Right ventricle myocardium inferior (tissue), 1 donor: Measurements from ENCODE around the gene LRCH3. TPM values are rescaled to one million over a fixed set of nuclear protein-coding genes. Genes with fewer than 3 reads are reported as not detected.
"Not testable (repeated sequence)": the region's sequence is repeated elsewhere in the genome, so short reads cannot be mapped to it uniquely, and the experiment has no call there.

Source experiments
- ATAC-seq: fragments of 200-7000 bp; cut with Tn5 transposase; one replicate; pipeline ENCODE4 v1.9.1; 2020; ENCODE audit warnings: mild to moderate bottlenecking, moderate library complexity
- DNase-seq: peaks from one replicate; pipeline ENCODE4 v3.0.0; 2021; ENCODE audit errors: missing footprints
- intact Hi-C: fragments of 100-400 bp; cut with DNase I; formaldehyde crosslinking; loops from one replicate; pipeline ENCODE4 v1.11.0; 2022
- total RNA-seq: library from RNA; stranded (reverse); fragmentation: NEBNext Ultra II Directional; extraction: Animal tissue kit (Norgen Biotek cat#: 25700); gene quantifications from one replicate; pipeline ENCODE4 v1.2.1, GENCODE V29; 2021
- donor health status: DM: no; HTN: yes; CAD: no; lungs with severe emphysema.

The LRCH3 gene
- total RNA-seq, 1 donor from 2014 or later = 17.9 TPM

DNA sequence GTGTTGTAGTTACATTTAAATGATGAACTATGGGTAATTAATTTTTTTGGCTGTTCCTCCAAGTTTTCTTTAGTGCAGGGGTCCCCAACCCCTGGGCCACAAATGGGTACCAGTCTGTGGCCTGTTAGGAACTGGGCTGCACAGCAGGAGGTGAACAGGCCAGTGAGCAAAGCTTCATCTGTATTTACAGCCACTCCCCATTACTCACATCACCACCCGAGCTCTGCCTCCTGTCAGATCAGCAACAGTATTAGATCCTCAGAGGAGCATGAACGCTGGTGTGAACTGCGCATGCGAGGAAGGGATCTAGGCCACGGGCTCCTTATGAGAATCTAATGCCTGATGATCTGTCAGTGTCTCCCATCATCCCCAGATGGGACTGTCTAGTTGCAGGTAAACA is 83.0 kb downstream of the LRCH3 start:
- DNase-seq = no peak
- no peak for ATAC-seq
- intact Hi-C loops = no loop called here

DNA sequence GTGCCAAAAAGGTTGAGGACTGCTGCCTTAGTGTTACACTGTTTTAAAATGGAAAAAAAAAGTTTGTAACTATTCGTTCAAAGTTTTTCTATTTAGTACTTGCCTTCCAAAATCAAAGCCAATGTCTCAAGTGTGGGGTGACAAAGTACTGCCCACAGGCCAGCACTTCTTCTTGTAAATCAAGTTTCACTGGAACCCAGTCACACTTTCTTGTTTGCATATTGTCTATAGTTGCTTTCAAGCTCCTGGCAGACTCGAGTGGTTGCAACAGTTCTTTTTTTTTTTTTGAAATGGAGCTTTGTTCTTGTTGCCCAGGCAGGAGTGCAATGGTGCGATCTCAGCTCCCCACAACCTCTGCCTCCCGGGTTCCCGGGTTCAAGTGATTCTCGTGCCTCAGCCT is 83.6 kb downstream of the LRCH3 start:
- intact Hi-C loops = no loop called here

DNA sequence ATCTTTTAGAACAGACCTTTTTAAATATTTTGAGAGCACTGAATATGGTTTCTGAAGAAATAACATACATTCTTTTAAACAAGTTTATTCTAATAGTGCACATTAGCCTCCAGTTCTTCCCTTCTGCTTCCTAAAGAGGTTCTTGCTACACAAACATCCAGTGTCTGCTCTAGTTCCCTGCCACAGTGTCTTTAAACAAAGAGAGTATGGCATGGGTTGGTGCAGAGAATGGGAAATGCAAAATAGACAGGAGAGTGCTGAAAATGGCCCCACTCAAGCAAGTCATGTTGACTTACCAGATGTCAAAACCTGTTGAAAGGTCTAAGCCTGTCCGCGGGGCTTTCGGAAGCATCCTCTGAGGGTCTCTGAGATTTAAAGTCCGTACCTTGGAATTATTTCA is 86.8 kb downstream of the LRCH3 start:
- ATAC-seq (no peak), DNase-seq (no peak)
- intact Hi-C loops = no loop called here

More for the DNA sequence above, 83.6 kb downstream of the LRCH3 start:
- ATAC-seq = no peak
- no peak for DNase-seq

DNA sequence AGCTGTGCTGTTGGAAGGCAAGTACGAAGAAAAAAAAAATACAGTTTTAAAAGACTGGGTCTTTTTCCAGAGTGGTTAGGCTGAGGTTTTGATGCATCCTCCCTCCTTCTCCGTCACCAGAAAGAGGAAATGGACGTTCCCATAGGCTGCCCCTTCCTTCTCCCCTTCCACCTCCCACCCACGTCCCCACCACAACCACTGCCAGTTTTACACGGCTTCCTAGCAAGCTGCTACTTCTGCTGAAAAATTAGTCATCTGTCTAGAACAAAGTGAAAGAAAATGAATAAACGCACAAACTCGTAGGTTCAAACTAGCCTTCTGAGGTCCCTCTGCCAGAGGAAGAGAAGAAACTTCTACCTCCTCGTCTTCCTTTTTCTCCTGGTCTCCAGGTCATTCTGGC is 87.4 kb downstream of the LRCH3 start:
- DNase-seq = no peak
- intact Hi-C loops = no loop called here
- no peak for ATAC-seq

DNA sequence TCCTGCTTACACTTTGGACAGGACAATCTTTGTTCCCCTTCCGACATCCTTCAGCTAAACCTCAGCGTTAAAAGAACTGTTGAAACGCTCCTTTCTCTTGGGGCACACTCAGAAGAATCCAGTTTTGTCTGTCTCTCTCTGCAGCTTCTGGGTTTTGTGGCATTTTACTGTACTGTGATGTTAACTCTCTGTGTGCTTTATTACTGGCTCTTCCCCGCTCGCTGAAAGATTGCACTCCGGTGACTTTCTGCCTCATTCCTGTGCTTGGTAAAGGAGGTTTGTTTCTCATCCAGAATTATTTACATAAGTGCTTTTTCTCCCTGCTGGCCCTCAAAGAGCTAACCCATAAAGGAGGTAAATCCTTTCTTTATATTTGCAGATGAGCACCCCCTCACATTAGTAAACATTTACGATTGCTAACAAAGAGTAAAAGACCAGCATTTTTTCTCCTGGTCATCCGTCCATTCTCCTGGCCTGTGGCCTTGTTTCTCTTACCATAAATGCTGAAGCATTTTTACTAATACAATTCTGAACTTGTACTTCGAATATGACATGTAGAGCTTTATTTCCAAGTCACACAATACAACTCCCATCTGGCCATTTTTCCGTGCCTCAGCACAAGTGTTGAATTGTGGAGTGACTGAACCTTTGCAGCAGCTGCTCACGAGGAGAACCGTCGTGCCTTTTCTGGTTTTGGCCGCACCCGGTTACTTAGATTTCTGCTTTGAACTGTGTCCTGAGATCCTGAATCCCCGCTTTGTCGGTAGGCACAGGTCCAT is 89.6 kb downstream of the LRCH3 start:
- ATAC-seq (no peak), DNase-seq (no peak)
- intact Hi-C loops = no loop called here

DNA sequence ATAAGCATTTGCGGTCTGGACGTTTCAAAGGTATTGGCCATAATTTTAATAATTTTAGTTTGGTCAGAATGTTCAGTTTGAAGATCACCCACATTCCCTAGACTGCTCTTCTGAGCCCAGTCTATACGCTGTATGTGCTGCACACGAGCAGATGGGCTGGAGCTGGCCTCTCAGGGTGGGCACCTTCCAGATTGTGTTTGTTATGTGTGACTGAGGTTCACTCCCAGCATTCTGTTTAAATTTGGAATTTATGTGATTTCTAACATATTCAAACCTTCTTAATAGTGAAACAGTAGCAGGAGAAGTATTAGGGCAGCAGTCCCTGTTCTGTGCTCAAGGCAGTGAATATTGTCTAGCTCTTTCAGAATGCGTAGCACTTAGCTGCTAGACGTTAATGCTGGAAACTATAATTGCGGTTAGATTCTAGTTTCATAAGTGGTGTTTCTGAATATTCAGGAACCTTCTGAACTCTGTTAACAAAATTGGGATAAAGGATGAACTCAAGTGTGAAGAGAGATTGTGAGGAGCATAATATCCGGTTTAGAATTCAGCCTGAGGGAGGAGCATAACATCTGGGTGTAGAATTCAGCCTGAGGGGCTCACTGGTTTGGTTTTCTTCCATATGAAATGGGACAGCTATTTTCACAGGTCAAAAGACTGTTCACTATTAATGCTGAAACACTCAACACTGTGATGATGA is 90.4 kb downstream of the LRCH3 start:
- DNase-seq = no peak
- intact Hi-C loops = no loop called here
- ATAC-seq = no peak

DNA sequence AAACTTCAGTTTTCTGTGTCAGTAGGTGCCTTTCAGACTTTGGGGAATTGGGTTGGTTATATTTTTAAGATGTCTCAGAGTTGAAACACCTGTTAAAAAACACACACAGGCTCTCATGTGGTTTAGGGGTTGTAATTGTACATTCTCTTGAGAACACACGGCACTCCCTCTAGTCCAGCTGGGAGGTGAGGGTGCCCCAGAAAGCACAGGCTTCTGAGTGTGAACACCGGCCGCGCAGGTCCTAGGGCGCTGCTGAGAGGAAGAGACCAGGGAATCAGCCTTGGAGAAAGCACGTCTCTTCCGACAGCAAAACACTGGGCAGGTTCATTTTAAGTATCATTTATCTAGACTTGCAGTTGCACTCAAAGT is 90.9 kb downstream of the LRCH3 start:
- intact Hi-C loops = no loop called here

DNA sequence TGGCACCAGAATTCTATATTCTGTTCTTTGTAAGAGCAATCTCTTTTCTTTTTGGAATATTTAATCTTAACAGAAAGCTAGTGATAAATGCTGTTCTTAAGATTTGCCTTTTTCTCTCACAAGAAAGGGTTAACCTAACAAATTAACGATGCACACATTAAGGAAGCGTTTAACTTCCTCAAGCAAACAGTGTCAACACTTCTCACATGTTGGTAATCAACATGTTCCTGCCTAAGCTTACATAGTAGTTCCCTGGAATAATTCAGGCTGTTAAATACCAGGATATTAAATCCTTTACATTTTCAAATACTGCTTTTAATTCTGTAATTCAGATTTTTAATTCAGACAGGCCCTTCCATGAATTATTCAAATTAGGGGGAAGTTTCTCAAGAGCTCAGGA is 91.5 kb downstream of the LRCH3 start:
- ATAC-seq (no peak), DNase-seq (no peak)
- intact Hi-C loops = no loop called here

More for the DNA sequence above, 90.9 kb downstream of the LRCH3 start:
- ATAC-seq (no peak), DNase-seq (no peak)

DNA sequence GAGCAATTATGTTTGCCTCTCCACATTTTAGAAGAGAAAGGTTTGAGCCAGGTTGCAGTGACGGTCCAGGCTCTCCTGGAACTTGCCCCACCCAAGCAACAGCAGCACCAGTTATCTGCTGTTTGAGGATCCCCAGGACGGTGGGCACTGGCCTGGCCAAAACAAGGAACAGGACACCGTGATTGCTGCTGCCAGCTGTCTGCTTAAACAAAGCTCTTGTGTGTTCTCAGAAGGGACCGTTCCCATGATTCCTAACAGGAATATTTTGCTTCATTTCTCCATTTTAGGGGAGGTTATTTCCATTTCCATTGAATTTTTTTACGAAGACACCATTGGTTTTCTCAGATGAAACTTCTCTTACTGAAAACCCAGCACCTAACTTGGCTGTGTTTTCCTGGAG is 92.5 kb downstream of the LRCH3 start:
- ATAC-seq = no peak
- DNase-seq = no peak
- intact Hi-C loops = no loop called here

DNA sequence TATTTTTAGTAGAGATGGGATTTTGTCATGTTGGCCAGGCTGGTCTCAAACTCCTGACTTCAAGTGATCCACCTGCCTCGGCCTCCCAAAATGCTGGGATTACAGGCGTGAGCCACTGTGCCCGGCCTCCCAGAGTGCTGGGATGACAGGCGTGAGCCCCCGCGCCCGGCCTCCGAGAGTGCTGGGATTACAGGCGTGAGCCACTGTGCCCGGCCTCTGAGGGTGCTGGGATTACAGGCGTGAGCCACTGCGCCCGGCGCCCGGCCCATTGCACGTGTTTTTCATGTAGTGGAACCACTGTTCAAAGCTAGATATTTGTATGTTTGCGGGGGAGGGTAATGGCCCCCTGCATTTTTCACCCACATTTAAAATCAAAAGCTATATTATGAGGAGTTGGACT is 93.3 kb downstream of the LRCH3 start:
- ATAC-seq, DNase-seq, intact Hi-C loops: not testable (repeated sequence)

DNA sequence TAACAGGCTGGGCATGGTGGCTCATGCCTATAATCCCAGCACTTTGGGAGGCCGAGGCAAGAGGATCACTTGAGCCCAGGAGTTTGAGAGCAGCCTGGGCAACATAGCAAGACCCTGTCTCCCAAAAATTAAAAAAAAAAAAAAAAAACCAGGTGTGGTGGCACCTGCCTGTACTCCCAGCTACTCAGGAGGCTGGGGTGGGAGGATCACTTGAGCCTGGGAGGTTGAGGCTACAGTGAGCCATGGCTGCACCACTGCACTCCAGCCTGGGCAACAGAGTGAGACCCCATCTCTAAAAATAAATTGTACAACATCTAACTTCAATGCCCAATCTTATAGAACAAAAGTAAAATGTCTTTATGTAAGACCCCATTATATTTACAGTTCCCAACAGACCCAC is 95.0 kb downstream of the LRCH3 start:
- ATAC-seq, intact Hi-C loops, DNase-seq: not testable (repeated sequence)

DNA sequence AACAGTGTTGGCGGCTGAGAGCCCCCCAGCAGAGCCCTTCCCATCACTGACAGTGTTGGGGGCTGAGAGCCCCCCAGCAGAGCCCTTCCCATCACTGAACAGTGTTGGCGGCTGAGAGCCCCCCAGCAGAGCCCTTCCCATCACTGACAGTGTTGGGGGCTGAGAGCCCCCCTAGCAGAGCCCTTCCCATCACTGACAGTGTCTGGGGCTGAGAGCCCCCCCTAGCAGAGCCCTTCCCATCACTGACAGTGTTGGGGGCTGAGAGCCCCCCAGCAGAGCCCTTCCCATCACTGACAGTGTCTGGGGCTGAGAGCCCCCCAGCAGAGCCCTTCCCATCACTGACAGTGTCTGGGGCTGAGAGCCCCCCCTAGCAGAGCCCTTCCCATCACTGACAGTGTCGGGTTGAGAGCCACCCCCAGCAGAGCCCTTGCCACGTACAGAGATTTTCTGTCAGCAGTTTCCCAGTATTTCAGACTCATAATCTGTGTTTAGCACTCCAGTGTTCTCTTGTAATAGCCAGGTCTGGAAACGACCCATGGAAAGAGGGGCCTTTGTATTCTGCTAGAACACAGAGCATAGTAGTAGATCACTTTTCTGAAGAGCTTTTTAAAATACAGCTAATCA is 96.5 kb downstream of the LRCH3 start:
- ATAC-seq, DNase-seq, intact Hi-C loops: not testable (repeated sequence)

DNA sequence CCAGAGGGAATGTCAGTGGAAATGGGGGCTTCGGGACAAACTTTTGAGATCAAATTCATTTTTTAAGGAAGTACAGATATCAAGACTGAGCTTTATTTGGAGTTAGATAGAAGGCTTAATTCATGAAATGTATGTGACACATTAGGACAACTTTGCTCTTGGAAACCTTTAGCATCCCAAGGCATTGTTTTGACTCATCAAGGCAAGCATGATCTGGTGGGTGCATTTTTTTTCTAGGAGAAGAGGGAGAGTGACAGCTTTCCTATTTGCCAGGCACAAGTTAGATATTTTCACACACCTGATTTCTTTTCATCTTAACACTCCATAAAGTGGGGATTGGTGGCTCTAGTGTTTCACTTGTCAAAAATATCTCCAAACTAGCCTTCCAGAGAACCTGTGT is 97.5 kb downstream of the LRCH3 start:
- ATAC-seq = no peak
- intact Hi-C loops = no loop called here
- DNase-seq = no peak

DNA sequence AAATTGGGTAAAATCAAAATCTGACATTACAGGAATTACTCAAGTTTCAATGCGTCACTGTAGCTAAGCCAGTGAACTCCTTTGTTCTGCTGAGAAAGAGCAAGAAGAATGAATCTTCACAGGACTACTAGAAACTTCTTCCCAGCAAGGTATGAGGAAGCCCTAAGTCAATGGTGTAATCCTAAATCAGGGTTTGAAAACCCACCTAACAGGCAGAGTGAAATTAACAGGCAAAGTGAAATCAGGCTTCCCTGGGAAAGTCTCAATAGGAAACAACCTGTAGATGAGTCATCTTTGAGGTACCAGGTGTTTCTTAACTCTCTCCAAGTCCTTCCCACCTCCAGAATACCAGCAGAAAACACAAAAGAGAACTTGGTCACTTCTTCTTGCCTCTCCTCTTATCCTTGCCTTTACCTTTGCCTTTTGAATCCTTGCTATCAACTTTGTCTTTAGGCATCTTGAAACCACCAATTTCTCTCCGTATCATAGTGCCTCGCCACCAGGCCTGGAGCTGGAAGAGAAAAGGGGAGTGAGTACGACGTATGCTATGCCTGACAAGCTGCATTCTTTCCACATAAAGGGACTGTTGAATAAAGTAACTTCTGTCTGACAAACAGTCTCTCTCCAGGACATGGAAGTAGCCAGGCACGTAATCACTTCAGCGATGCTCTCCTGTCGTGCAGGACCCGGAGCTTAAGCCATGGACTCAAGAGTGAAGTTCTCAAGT is 98.3 kb downstream of the LRCH3 start:
- ATAC-seq (no peak), DNase-seq (no peak)
- intact Hi-C loops = no loop called here

DNA sequence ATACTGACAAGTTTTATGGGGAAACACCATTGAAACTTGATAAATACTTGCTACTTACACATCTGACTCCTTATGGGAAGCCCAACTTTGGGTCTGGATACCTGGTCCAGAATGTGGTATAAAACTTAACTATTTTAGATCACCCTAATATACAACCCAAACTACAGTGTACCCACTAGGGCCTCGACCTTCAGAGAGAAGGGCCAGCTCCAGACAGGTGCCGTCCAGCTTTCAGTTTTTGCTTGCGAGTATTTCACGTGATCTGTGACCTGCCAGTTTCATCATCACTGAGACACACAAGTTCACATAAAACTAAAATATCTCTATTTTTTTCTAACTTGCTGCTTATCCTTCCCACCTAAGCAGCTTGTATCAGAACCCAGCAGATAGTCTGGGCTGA is 99.6 kb downstream of the LRCH3 start:
- intact Hi-C loops = no loop called here
- DNase-seq = no peak
- no peak for ATAC-seq

DNA sequence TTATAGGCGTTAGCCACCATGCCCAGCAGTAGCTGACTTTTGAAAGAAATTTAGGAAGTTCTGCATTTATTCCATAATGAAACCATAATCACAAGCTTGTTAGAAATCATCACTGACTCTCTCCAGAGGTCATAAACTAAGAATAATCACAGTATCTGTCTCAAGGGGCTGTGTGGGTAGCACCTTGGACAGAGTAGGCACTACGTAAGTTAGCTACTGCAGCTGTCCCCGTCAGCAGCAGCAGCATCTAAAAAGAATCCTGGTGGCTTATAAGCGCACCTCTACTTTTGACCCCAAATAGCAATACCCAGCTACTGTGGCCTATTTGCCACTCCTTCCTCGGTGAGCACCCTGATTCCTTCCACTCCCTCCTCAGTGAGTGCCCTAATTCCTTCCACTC is 101.1 kb downstream of the LRCH3 start:
- ATAC-seq = no peak
- intact Hi-C loops = no loop called here
- no peak for DNase-seq

DNA sequence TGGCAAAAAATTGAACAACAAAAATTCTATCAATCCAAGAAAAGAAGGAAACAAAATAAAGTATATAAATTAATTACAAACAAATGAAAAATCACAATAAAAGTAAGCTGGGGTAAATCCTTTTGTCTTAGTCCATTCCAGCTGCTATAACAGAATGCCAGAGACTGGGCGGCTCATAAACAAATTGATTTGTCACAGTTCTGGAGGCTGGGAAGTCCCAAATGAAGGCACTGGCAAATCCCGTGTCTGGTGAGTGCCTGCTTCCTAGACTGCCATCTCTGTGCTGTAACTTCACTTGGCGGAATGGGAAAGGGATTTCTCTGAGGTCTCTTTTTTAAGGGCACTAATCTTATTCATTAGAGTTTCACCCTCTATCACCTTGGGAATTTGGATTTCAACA is 105.4 kb downstream of the LRCH3 start:
- DNase-seq = no peak
- no peak for ATAC-seq
- intact Hi-C loops = no loop called here

DNA sequence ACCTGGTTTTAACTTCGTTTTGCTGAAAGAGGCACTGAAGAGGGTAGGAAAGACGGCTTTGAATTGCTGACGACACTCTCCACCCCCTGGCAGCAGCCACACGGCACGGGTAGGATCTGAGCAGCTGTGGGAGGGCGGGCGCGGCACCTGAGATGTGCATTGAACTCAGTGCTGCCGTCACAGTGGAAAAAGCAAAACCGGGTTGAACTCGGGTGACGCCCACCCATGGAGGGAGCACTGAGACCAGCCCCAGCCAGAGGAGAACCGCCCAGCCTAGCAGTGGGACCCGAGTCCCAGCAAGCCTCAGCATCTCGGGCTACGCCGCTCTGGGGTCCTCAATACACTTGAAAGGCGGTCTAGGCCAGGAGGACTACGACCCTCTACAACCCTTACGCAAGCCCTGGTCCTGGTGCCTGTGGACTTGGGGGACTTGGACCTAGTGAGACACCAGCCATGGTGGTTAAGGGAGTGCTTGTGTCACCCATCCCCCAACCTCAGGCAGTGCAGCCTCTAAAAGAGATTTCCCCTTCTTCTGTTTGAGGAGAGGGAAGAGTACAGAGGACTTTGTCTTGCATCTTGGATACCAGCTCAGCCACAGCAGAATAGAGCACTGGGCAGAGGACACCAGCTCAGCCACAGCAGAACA is 108.9 kb downstream of the LRCH3 start:
- DNase-seq (no peak), ATAC-seq (no peak)
- intact Hi-C loops = no loop called here

DNA sequence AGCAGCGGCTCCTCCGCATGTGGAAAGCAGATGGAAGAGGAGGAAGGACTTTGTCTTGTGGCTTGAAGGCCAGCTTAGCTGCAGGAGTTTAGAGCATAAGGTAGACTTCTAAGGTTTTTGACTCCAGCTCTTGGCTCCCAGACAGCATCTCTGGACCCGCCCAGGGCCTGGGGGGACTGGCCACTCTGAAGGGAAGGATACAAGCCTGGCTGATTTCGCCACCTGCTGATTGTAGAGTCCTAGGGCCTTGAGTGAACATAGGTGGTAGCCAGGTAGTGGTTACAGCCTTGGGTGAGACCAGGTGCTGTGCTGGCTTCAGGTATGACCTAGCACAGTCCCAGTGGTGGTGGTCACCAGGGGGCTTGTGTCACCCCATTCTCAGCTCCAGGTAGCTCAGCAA is 110.6 kb downstream of the LRCH3 start:
- DNase-seq = no peak
- ATAC-seq = no peak
- intact Hi-C loops = no loop called here
